Measurements from ENCODE around the gene NFIX. TPM values are rescaled to one million over a fixed set of nuclear protein-coding genes. Genes with fewer than 3 reads are reported as not detected.

Gene NFIX
- total RNA-seq, 3 donors from 2014 or later (not counting 1 experiment from before 2014, with no cell fraction given): 0.61 to 2.1 (median 1.3) TPM

GRCh38 chr19:13008926-13009787 lies 13.9 kb downstream of the NFIX start:
- H3K36me3 ChIP-seq (ENCODE audit: control insufficient read depth, insufficient read depth, low read length): no peaks in the 10 kb centered on the region
- intact Hi-C loops (cut with micrococcal nuclease): no loop called here
- DNase-seq: no peak
- Mint-ChIP-seq H3K4me3 (no peak overlapping the region), H3K9me3 (no peaks in the 10 kb centered on the region), H3K36me3 (no peaks in the 10 kb centered on the region), H3K27me3 (ENCODE audit: low read depth in 2 of 2) (peaks cover 26 to 53% of the 10 kb centered on the region in 2 donors), H3K27ac (no peak overlapping the region), H3K4me1 (peaks cover 14 to 19% of the 10 kb centered on the region in 2 donors)
- 92% methylated on average over 28 of the region's 28 CpGs for WGBS (ENCODE audit: insufficient coverage)
- H3K27me3 ChIP-seq (ENCODE audit: control insufficient read depth, insufficient read depth, low read length): peaks cover 55% of the 10 kb centered on the region
- H3K4me3 ChIP-seq (ENCODE audit: low read length): no peak overlapping the region
- no peak for ATAC-seq
- TF ChIP-seq CTCF (IDR thresholded peaks at IDR 0.05): no peak
- no peaks in the 10 kb centered on the region for H3K9me3 ChIP-seq (ENCODE audit: control insufficient read depth, insufficient read depth, low read length)
- H3K4me1 ChIP-seq (ENCODE audit: control insufficient read depth, insufficient read depth, low read length): peaks cover 28% of the 10 kb centered on the region
- H3K27ac ChIP-seq (ENCODE audit: low read length): no peak overlapping the region

- Mint-ChIP-seq H3K4me3 (no peak overlapping the region), H3K4me1 (peaks cover 18 to 25% of the 10 kb centered on the region in 2 donors), H3K27me3 (ENCODE audit: low read depth in 2 of 2) (peaks cover 37 to 60% of the 10 kb centered on the region in 2 donors), H3K27ac (no peak overlapping the region), H3K9me3 (no peaks in the 10 kb centered on the region), H3K36me3 (no peaks in the 10 kb centered on the region)
- Histone ChIP-seq H3K4me3 (ENCODE audit: low read length) (no peak overlapping the region), H3K27me3 (ENCODE audit: control insufficient read depth, insufficient read depth, low read length) (peaks cover 67% of the 10 kb centered on the region), H3K27ac (ENCODE audit: low read length) (no peak overlapping the region), H3K9me3 (ENCODE audit: control insufficient read depth, insufficient read depth, low read length) (no peaks in the 10 kb centered on the region), H3K4me1 (ENCODE audit: control insufficient read depth, insufficient read depth, low read length) (peaks cover 32% of the 10 kb centered on the region), H3K36me3 (ENCODE audit: control insufficient read depth, insufficient read depth, low read length) (no peaks in the 10 kb centered on the region)
- ATAC-seq (no peak), DNase-seq (no peak)
- 40% methylated on average over 58 of the region's 62 CpGs for WGBS (ENCODE audit: insufficient coverage)
- intact Hi-C loops (cut with micrococcal nuclease): no loop called here
- no peak for TF ChIP-seq CTCF (IDR thresholded peaks at IDR 0.05)
These were observed 15.0 kb downstream of the NFIX start for GRCh38 chr19:13010038-13010991.

DNA sequence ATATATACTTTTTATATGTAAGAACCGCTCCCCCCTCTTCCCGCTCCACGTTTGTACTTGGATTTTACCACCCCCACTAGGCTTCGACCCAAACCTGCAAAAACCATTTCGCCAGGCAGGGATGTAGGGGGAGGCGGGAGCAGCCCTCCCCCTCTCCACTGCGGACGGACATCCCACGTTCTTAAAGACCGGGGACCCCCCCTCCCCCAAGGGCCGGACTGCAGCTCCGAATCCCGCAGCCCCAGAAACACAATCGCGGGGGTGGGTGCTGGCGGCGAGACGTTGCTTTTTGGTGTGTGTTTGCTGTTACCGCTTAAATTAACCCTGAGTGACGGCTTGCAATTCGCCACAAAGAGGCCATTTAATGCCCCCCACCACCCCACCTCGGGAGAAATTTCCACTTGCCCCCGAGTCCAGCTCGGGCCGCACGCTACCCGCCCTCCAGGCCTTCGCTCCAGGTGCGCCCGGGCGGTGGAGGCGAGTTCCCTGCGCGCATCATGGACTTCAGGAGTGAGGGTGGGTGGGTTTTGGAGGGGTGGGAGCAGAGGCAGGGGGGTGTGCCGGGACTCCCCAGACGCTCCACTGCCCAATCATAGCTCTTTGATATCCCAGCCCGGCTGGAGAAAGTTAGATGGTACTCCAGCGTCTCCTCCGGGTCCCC lies 15.8 kb downstream of the NFIX start:
- Mint-ChIP-seq H3K27me3 (ENCODE audit: low read depth in 2 of 2) (peaks cover 40 to 62% of the 10 kb centered on the region in 2 donors), H3K36me3 (no peaks in the 10 kb centered on the region), H3K4me3 (no peak overlapping the region), H3K4me1 (peaks cover 18 to 25% of the 10 kb centered on the region in 2 donors), H3K9me3 (no peaks in the 10 kb centered on the region), H3K27ac (no peak overlapping the region)
- H3K4me1 ChIP-seq (ENCODE audit: control insufficient read depth, insufficient read depth, low read length): peaks cover 32% of the 10 kb centered on the region
- H3K27ac ChIP-seq (ENCODE audit: low read length): no peak overlapping the region
- DNase-seq (no peak), ATAC-seq (no peak)
- WGBS (ENCODE audit: insufficient coverage): 43% methylated on average over 36 of the region's 39 CpGs
- intact Hi-C loops (cut with micrococcal nuclease): no loop called here
- no peak overlapping the region for H3K4me3 ChIP-seq (ENCODE audit: low read length)
- H3K27me3 ChIP-seq (ENCODE audit: control insufficient read depth, insufficient read depth, low read length): peaks cover 70% of the 10 kb centered on the region
- no peak for TF ChIP-seq CTCF (IDR thresholded peaks at IDR 0.05)
- H3K36me3 ChIP-seq (ENCODE audit: control insufficient read depth, insufficient read depth, low read length): no peaks in the 10 kb centered on the region
- H3K9me3 ChIP-seq (ENCODE audit: control insufficient read depth, insufficient read depth, low read length): no peaks in the 10 kb centered on the region

Measured in natural killer cell (primary cell).